Measurements from ENCODE around the gene YDJC.

YDJC gene

DNA sequence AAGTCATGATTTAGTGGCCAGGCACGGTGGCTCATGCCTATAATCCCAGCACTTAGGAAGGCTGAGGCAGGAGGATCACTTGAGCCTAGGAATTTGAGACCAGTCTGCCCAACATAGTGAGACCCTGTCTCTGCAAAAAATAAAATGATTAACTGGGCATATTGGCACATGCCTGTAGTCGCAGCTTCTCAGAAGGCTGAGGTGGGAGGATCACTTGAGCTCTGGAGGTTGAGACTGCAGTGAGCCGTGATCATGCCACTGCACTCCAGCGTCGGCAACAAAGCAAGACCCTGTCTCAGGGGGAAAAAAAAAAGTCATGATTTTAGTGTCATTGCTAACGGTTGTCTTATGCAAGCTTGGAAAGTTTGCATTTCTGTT is 50.4 kb downstream of the YDJC start:
- no peak for DNase-seq (ENCODE audit: low spot score)
